HG02798 (cell line): ENCODE measurements around the gene NBPF1.
"Not testable (repeated sequence)": the region's sequence is repeated elsewhere in the genome, so short reads cannot be mapped to it uniquely, and the experiment has no call there.

ENCODE experiments used
- ATAC-seq: cut with Tn5 transposase; IDR thresholded peaks from one replicate; pipeline ENCODE4 v1.9.1; 2021; ENCODE audit warnings: mild to moderate bottlenecking; ENCODE audit not compliant: unreplicated experiment, poor library complexity

NBPF1 gene

DNA sequence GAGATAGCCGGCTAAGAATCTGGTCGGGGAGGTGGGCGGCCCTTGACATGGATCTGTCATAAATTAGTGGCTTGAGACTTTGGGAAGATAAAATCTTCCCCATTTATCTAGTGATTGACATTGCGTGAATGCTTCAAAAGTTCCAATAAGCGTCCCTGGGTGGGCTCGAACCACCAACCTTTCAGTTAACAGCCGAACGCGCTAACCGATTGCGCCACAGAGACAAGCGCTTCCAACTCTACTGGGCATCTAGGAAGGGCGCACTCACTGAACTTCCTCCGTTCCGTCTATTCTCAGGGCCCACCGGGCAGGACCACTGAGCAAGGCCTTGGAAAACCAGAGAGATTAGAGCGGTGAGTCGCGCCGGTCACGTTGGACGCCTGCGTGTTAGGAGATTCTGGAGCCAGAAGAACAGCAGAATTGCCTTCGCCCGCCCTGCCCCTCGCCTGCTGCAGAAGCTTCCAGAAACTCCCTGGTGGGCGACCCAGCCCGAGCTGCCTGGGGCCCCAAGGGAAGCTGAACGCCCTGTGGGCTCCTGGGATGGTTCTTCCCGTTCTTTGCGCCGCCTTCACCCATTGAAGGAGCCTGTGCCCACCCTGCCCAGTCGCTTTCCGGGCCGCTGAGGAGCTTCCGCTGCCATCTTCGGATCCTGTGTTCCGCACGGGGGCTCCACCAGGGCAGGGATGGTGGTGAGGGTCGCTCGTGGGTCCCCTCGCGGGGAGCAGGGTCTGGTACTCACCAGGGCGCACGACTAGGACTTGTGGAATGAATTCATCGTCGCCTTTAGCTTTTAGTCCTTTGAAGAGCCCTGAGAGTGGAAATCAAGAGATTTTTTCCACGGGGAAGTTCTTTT is 92.7 kb downstream of the NBPF1 start:
- ATAC-seq: not testable (repeated sequence)

DNA sequence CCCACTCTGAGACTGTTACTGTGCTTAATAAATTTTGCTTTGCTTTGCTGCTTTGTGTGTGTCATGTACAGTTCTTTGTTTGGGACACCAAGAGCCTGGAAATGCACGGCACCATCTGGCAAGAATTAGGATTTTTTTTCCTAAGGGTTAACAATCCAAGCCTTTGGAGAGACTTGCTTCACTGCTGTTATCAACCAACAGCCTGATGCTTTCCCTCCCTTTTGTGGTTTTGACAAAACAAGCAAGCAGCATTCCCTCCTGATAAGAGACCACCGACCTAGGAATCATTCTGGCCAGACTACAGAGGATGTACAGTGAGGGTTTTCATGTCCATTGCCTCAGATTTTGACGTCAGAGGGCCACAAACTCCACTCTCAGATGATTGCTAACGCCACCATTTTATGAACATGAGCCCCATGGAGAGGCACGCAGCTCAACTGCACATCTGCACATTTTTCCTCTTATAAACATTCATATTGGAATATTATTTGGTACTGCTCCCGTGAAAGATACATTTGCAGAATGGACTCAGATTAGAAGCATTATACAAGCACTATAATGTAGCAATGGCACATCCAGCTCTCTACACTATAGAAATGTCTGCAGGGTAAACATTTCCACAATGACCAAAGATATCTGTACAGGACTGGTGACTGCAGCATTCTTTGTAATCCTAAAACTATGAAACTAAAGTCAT is 94.0 kb downstream of the NBPF1 start:
- ATAC-seq: not testable (repeated sequence)

DNA sequence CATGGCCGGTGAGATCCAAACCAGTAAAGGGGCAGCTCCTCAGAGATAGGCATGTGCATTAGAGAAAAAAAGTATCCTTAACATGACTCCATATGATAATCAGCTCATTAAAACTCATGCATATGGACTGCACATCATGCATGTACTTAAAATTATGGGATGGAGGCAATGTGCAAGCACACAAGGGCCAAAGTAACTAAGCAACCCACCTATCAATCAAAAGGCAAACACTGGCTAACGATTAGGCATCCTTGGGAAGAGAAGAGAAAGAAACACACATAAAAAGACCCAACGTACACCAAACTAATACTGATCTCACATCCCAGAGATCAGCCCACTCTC is 94.5 kb downstream of the NBPF1 start:
- not testable (repeated sequence) for ATAC-seq

DNA sequence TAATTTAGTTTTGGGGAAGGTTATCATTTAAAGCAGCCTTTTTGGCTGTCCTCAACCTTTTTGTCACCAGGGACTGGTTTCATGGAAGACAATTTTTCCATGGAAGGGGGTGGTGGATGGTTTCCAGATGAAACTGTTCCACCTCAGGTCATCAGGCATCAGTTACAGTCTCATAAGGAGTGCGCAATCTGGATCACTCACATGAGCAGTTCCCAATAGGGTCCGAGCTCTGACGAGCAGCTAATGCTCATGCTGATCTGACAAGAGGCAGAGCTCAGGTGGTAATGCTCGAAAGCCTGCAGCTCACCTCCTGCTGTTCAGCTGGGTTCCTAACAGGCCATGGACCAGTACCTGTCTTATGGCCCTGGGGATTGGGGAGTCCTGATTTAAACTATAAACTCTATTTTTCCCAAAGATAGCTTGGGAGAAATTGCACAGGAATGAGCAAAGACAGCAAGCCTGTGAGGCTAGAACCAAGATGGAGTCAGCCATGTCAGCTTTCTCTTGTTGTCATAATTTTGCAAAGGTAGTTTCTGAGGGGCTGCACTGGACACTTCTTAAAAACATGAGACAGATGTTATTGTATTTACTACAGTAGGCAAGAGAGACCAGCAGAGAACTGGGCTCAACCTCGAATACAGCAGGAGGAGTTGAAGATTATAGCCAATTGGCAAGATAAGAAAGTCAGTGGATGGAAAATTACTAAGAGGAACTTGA is 96.5 kb downstream of the NBPF1 start:
- ATAC-seq: not testable (repeated sequence)

DNA sequence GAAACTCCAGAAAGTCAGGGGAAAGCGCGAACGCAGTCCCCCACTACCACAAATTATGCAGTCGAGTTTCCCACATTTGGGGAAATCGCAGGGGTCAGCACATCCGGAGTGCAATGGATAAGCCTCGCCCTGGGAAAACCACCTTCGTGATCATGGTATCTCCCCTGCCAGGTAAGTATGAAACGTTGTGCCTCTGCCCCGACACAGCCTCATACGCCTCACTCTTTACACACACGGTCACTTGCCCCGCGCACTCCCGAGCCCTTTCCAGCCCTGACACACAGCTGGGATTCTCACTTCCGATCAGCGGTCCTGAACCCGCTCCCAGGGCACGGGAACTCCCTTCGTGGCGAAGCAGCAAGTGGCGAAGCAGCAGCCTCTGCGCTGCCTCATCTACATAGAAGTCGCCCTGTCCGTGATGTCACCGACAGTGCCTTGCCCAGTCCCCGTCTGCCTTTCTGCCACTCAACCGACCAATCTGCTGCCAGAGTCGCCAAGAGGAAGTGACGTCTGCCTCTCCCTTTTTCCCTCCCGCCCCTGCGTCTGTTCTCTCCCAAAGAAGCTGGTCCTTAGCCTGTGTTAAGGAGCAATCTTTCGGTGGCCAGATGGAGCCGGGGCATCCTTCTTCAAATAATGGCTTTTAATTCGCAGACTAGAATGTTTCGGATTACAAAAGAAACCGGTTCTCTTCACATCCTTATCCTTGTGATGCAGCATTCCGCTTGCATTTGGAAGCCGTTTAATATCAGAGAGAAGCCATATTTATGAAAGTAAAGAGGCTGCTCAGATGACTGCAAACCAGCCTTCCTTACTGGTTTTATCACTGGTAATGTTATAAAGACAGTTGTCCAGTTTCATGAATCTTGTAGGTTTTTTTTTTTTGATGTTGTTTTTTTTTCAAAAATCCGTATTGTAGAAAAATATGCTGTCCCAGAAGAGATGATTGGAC is 99.0 kb downstream of the NBPF1 start, which contains the start of gene RNU1-1:
TSS of gene RNU1-1 (minus strand) at position 179 of the 949 bp plus-strand sequence.
- ATAC-seq: peak; percentile 48

DNA sequence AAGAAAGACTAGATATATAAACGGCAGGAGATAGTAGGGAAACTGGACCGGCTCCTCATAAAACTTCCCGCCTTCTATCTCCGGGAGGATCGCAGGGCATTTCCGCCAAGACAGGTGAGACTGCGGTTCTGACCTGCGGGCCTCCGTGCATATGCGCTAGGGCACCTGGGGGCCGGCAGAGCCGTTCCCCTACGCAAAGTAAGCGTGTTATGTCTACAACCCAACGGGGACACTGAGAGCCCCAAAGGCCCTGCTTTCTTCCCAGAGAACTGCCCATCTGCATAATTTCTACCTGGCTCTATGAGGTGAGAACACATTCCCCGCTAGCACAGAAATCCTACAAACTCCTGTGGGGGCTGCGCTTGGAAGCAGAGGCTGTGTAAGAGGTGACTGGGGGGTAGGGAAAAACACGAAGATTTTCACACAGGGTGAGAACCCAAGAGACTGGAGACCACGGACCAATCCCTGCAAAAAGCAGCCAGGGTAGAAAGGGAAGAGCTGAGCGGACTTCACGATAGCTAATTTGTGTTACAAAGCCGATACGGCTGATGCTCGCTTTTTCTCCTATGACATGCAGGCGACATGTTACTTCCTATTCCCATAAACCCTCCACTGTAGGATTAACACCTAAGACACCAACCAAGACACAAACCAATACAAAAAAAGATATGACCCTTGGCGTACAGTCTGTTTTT is 99.8 kb downstream of the NBPF1 start:
- ATAC-seq: peak; percentile 94

DNA sequence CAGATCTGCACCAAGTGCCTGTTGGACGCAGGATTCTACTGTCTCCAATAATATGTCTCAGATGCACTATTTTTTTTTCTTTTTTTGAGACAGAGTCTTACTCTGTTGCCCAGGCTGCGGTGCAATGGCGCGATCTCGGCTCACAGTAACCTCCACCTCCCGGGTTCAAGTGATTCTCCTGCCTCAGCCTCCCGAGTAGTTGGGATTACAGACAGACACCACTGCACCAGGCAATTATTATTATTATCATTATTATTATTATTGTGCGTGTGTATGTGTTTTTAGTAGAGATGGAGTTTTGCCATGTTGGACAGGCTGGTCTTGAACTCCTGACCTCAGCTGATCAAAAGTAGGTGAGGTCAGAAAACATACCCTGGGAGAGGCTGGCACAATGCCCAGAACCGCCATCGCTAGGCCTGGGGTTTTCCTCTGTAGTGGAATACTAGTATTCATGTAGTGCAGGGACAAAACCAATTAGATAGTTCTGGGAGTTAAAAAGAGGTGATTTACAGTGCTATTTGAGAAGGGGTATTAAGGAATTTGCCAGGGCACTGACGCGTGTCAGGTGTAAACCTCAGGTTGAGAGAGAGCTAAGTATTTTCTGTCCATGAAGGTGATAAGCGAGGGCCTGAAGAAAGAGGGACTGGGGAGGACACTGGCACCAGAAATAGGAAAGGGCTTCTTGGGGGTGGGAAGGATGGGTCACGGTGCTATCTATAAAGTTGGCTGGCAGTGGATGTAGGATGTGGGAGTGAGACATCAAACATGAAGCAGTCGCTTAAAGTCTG is 100.5 kb downstream of the NBPF1 start:
- peak; percentile 15 for ATAC-seq
